SK-N-SH treated with all-trans-retinoic acid at 6 μM for 48 hours (cell line): Measurements from ENCODE around the gene NRN1L.

Source experiments
- ATAC-seq: fragments of 200-7000 bp; cut with Tn5 transposase; 3 replicates; pipeline ENCODE4 v1.9.1; 2020; ENCODE audit warnings: mild to moderate bottlenecking, moderate library complexity
- ARNTL ChIP-seq: fragments of 450-650 bp; formaldehyde crosslinking; IDR thresholded peaks from 2 replicates; pipeline ENCODE4 v1.5.0; 2020; ENCODE audit warnings: low read depth, mild to moderate bottlenecking, moderate library complexity, borderline replicate concordance
- CREB5 ChIP-seq: fragments of 250-450 bp; sonication (Bioruptor Pico); IDR thresholded peaks from 2 replicates; pipeline ENCODE4 v1.5.1; 2020; ENCODE audit warnings: low read depth, mild to moderate bottlenecking, moderate library complexity
- CSDC2 ChIP-seq: fragments of 250-450 bp; sonication (Bioruptor Pico); IDR thresholded peaks from 2 replicates; pipeline ENCODE4 v1.5.0; 2020; ENCODE audit warnings: mild to moderate bottlenecking, moderate library complexity
- CSRNP3 ChIP-seq: fragments of 250-450 bp; sonication (Bioruptor Pico); IDR thresholded peaks from 2 replicates; pipeline ENCODE4 v1.5.1; 2021; ENCODE audit warnings: mild to moderate bottlenecking, moderate library complexity
- ESRRG ChIP-seq: fragments of 250-450 bp; sonication (Bioruptor Pico); IDR thresholded peaks from 2 replicates; pipeline ENCODE4 v1.6.1; 2021; ENCODE audit warnings: mild to moderate bottlenecking
- GLIS3 ChIP-seq: fragments of 250-450 bp; sonication (Bioruptor Pico); IDR thresholded peaks from 2 replicates; pipeline ENCODE4 v1.5.0; 2020; ENCODE audit warnings: mild to moderate bottlenecking, moderate library complexity
- OSR1 ChIP-seq: fragments of 250-450 bp; sonication (Bioruptor Pico); IDR thresholded peaks from 2 replicates; pipeline ENCODE4 v1.8.0; 2022; ENCODE audit warnings: moderate library complexity, mild to moderate bottlenecking, inconsistent platforms
- PATZ1 ChIP-seq: fragments of 250-450 bp; sonication (Bioruptor Pico); IDR thresholded peaks from 2 replicates; pipeline ENCODE4 v1.8.0; 2020; ENCODE audit warnings: mild to moderate bottlenecking, moderate library complexity, borderline replicate concordance
- POU6F1 ChIP-seq: fragments of 250-450 bp; sonication (Bioruptor Pico); IDR thresholded peaks from 2 replicates; pipeline ENCODE4 v1.8.0; 2021; ENCODE audit warnings: low read depth, mild to moderate bottlenecking, moderate library complexity, borderline replicate concordance
- PPARA ChIP-seq: fragments of 250-450 bp; sonication (Bioruptor Pico); IDR thresholded peaks from 2 replicates; pipeline ENCODE4 v1.5.0; 2020; ENCODE audit warnings: mild to moderate bottlenecking, borderline replicate concordance
- SNAI2 ChIP-seq: fragments of 250-450 bp; sonication (Bioruptor Pico); IDR thresholded peaks from 2 replicates; pipeline ENCODE4 v1.5.0; 2020; ENCODE audit warnings: mild to moderate bottlenecking, moderate library complexity
- TCF4 ChIP-seq: fragments of 250-450 bp; sonication (Bioruptor Pico); IDR thresholded peaks from 2 replicates; pipeline ENCODE4 v1.8.0; 2021; ENCODE audit warnings: mild to moderate bottlenecking, moderate library complexity, borderline replicate concordance
- TOX ChIP-seq: fragments of 250-450 bp; sonication (Bioruptor Pico); IDR thresholded peaks from 2 replicates; pipeline ENCODE4 v1.8.0; 2021; ENCODE audit warnings: mild to moderate bottlenecking, moderate library complexity, borderline replicate concordance
- TSHZ2 ChIP-seq: fragments of 250-450 bp; sonication (Bioruptor Pico); IDR thresholded peaks from 2 replicates; pipeline ENCODE4 v1.5.0; 2020; ENCODE audit warnings: mild to moderate bottlenecking, moderate library complexity
- ZC3H10 ChIP-seq: fragments of 250-450 bp; sonication (Bioruptor Pico); IDR thresholded peaks from 2 replicates; pipeline ENCODE4 v1.5.1; 2021; ENCODE audit warnings: mild to moderate bottlenecking, moderate library complexity
- ZFP30 ChIP-seq: fragments of 450-650 bp; formaldehyde crosslinking; IDR thresholded peaks from 2 replicates; pipeline ENCODE4 v1.5.0; 2022; ENCODE audit warnings: mild to moderate bottlenecking, moderate library complexity
- ZNF565 ChIP-seq: fragments of 450-650 bp; formaldehyde crosslinking; conservative IDR thresholded peaks from 2 replicates; pipeline ENCODE4 v1.5.0; 2020; ENCODE audit warnings: low read depth, mild to moderate bottlenecking, moderate library complexity
- ZNF70 ChIP-seq: fragments of 450-650 bp; formaldehyde crosslinking; IDR thresholded peaks from 2 replicates; pipeline ENCODE4 v1.5.0; 2020; ENCODE audit warnings: mild to moderate bottlenecking, moderate library complexity

The NRN1L gene

GRCh38 chr16:67882374-67883145 lies 2.1 kb upstream of the NRN1L start (continued):
- TF ChIP-seq ZNF70 (CRISPR knock-in tag) (no peak), CSDC2 (CRISPR knock-in tag) (no peak), TSHZ2 (CRISPR knock-in tag) (no peak), TOX (CRISPR knock-in tag) (no peak)

GRCh38 chr16:67883146-67883871 lies 1.4 kb upstream of the NRN1L start:
- no peak for ATAC-seq
- TF ChIP-seq TCF4 (CRISPR knock-in tag) (no peak), OSR1 (CRISPR knock-in tag) (no peak), CSDC2 (CRISPR knock-in tag) (no peak), ZNF70 (CRISPR knock-in tag) (no peak), CREB5 (CRISPR knock-in tag) (no peak), PATZ1 (CRISPR knock-in tag) (no peak), TOX (CRISPR knock-in tag) (no peak), PPARA (CRISPR knock-in tag) (no peak), CSRNP3 (CRISPR knock-in tag) (no peak), ARNTL (CRISPR knock-in tag) (no peak), ZNF565 (CRISPR knock-in tag) (no peak), TSHZ2 (CRISPR knock-in tag) (no peak), ESRRG (CRISPR knock-in tag) (no peak), GLIS3 (CRISPR knock-in tag) (no peak), POU6F1 (CRISPR knock-in tag) (no peak), ZFP30 (CRISPR knock-in tag) (no peak), SNAI2 (CRISPR knock-in tag) (no peak), ZC3H10 (no peak)
